ENCODE data around the gene CA11. TPM values are rescaled to one million over a fixed set of nuclear protein-coding genes. Genes with fewer than 3 reads are reported as not detected.
A peak's percentile ranks its signal among the peaks of the same experiment; 100 is the strongest.

The CA11 gene
- total and polyA plus RNA-seq, 9 of the 15 experiments (the other 6 are each of a cell fraction or from before 2014, with no cell fraction given) = 2.9 to 19.9 (median 8.3) TPM

DNA sequence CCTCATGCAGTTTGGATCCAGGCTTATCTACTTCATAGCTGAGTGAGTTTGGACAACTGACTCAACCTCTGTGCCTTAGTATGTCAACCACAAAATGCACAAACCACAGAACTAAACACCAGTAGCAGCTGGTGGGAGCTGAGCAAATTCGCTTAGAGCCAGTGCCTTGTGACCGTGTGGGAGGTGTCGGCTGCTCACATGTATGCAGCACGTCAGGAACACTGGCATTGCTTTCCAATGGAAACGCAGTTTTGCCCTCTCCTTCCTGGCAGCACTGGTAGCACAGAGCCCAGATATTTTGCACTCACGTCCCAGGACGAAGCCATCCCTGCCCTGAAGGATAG is 35.1 kb upstream of the CA11 start (continued):
- TF ChIP-seq, protein P1, sequence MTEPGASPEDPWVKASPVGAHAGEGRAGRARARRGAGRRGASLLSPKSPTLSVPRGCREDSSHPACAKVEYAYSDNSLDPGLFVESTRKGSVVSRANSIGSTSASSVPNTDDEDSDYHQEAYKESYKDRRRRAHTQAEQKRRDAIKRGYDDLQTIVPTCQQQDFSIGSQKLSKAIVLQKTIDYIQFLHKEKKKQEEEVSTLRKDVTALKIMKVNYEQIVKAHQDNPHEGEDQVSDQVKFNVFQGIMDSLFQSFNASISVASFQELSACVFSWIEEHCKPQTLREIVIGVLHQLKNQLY (CRISPR knock-in tag; conservative IDR thresholded peaks at IDR 0.05) = no peak
- TF ChIP-seq, protein P2, sequence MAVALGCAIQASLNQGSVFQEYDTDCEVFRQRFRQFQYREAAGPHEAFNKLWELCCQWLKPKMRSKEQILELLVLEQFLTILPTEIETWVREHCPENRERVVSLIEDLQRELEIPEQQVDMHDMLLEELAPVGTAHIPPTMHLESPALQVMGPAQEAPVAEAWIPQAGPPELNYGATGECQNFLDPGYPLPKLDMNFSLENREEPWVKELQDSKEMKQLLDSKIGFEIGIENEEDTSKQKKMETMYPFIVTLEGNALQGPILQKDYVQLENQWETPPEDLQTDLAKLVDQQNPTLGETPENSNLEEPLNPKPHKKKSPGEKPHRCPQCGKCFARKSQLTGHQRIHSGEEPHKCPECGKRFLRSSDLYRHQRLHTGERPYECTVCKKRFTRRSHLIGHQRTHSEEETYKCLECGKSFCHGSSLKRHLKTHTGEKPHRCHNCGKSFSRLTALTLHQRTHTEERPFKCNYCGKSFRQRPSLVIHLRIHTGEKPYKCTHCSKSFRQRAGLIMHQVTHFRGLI (CRISPR knock-in tag; IDR thresholded peaks at IDR 0.05) = no peak
- no peak for TF ChIP-seq HLTF (IDR thresholded peaks at IDR 0.05)
- TF ChIP-seq ZNF347 (CRISPR knock-in tag; IDR thresholded peaks at IDR 0.05; ENCODE audit: low read depth) = no peak
- no peak for TF ChIP-seq NEUROD1 (IDR thresholded peaks at IDR 0.05; ENCODE audit: borderline replicate concordance, low read depth, low read length, partially characterized antibody)
- TF ChIP-seq KLF1 (tag; IDR thresholded peaks at IDR 0.05) = no peak
- TF ChIP-seq, protein P3, sequence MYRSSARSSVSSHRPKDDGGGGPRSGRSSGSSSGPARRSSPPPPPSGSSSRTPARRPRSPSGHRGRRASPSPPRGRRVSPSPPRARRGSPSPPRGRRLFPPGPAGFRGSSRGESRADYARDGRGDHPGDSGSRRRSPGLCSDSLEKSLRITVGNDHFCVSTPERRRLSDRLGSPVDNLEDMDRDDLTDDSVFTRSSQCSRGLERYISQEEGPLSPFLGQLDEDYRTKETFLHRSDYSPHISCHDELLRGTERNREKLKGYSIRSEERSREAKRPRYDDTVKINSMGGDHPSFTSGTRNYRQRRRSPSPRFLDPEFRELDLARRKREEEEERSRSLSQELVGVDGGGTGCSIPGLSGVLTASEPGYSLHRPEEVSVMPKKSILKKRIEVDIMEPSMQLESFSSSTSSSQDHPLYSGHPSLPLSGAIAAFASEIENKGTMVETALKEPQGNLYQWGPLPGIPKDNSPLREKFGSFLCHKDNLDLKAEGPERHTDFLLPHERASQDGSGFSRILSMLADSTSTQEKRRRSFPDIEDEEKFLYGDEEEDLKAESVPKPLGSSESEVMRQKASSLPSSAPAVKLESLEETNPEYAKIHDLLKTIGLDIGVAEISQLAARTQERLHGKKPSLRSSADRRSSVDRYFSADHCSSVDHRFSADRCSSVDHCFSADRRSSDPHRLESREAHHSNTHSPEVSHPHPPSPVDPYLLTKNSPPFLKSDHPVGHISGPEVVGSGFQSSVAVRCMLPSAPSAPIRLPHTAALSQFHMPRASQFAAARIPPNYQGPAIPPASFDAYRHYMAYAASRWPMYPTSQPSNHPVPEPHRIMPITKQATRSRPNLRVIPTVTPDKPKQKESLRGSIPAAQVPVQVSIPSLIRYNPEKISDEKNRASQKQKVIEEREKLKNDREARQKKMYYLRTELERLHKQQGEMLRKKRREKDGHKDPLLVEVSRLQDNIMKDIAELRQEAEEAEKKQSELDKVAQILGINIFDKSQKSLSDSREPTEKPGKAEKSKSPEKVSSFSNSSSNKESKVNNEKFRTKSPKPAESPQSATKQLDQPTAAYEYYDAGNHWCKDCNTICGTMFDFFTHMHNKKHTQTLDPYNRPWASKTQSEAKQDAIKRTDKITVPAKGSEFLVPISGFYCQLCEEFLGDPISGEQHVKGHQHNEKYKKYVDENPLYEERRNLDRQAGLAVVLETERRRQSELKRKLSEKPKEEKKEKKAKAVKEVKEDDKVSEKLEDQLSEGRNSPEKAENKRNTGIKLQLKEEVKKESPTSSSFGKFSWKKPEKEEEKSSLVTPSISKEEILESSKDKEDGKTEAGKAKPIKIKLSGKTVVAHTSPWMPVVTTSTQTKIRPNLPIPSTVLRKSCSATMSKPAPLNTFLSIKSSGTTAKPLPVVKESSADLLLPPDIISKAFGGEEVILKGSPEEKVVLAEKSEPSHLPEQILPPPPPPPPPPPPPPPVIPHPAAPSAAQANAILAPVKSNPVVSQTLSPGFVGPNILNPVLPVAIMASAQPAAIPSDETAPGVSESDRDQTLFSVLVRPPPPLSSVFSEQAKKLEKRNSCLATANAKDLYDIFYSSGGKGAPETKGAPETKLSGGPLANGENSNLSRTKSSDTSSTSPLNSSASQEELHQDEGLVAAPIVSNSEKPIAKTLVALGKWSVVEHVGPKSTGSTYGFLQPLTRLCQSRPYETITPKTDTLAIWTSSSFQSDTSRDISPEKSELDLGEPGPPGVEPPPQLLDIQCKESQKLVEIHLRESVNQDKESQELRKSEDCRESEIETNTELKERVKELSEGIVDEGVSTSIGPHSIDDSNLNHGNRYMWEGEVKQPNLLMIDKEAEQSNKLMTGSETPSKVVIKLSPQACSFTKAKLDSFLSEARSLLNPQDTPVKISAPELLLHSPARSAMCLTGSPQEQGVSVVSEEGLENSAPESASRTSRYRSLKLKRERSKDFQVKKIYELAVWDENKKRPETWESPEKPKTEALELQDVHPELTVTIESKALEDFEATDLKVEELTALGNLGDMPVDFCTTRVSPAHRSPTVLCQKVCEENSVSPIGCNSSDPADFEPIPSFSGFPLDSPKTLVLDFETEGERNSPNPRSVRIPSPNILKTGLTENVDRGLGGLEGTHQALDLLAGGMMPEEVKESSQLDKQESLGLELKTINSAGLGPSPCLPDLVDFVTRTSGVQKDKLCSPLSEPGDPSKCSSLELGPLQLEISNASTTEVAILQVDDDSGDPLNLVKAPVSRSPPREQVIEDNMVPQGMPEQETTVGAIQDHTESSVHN (IDR thresholded peaks at IDR 0.05; ENCODE audit: borderline replicate concordance in 1 of 2, low read depth in 1 of 2) = 0 out of 4 replicates have a peak, but pooled peaks of 1 of the 2 experiments have one; percentile 31
- no peak for TF ChIP-seq NCOR1 (IDR thresholded peaks at IDR 0.05)
- TF ChIP-seq, protein P4, sequence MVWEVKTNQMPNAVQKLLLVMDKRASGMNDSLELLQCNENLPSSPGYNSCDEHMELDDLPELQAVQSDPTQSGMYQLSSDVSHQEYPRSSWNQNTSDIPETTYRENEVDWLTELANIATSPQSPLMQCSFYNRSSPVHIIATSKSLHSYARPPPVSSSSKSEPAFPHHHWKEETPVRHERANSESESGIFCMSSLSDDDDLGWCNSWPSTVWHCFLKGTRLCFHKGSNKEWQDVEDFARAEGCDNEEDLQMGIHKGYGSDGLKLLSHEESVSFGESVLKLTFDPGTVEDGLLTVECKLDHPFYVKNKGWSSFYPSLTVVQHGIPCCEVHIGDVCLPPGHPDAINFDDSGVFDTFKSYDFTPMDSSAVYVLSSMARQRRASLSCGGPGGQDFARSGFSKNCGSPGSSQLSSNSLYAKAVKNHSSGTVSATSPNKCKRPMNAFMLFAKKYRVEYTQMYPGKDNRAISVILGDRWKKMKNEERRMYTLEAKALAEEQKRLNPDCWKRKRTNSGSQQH (CRISPR knock-in tag; IDR thresholded peaks at IDR 0.05) = no peak
- TF ChIP-seq ZNF507 (tag; conservative IDR thresholded peaks at IDR 0.05) = no peak
- peak; percentile 75; the same call in 1 of the 2 replicates for TF ChIP-seq ZNF584 (CRISPR knock-in tag; IDR thresholded peaks at IDR 0.05; ENCODE audit: low read depth)
- no peak for TF ChIP-seq MCM7 (IDR thresholded peaks at IDR 0.05)
- no peak for TF ChIP-seq SRSF7 (optimal IDR thresholded peaks at IDR 0.05; ENCODE audit: low read depth, low read length)
- TF ChIP-seq RBM39 (optimal IDR thresholded peaks at IDR 0.05; ENCODE audit: low read depth, low read length) = no peak
- no peak for TF ChIP-seq ZFPM2 (CRISPR knock-in tag; IDR thresholded peaks at IDR 0.05)
- TF ChIP-seq TRIM24 (IDR thresholded peaks at IDR 0.05) = no peak; a peak in 1 of 4 replicates

Measured in K562 (cell line).